ENCODE data around the gene TEDC1. TPM values are rescaled to one million over a fixed set of nuclear protein-coding genes. Genes with fewer than 3 reads are reported as not detected.

TEDC1 gene
- total RNA-seq, 1 donor, result 5.1 TPM

GRCh38 chr14:105528586-105529318, 37.7 kb downstream of the TEDC1 start:
- no peak overlapping the region for H3K27ac ChIP-seq (ENCODE audit: low read depth, low read length)
- peaks cover 6% of the 10 kb centered on the region for H3K27me3 ChIP-seq (ENCODE audit: insufficient read depth, low read length)
- peak overlapping the region; percentile 65 for H2AFZ ChIP-seq (ENCODE audit: low read length)
- H3K4me2 ChIP-seq (ENCODE audit: insufficient read depth, low read length), result peak overlapping the region; percentile 79
- no peaks in the 10 kb centered on the region for H4K20me1 ChIP-seq (ENCODE audit: insufficient read depth, low read length)
- H3K4me1 ChIP-seq (ENCODE audit: insufficient read depth, low read length), result peaks cover 5% of the 10 kb centered on the region
- no peaks in the 10 kb centered on the region for H3K36me3 ChIP-seq (ENCODE audit: insufficient read depth, low read length)
- peak overlapping the region; percentile 77 for H3K4me3 ChIP-seq (ENCODE audit: insufficient read depth, low read length)
- no peaks in the 10 kb centered on the region for H3K9me3 ChIP-seq (ENCODE audit: low read depth, low read length)
- no peak for TF ChIP-seq CTCF (IDR thresholded peaks at IDR 0.05; ENCODE audit: extremely low read depth, low read depth, low read length)
- peak; percentile 76 for DNase-seq (ENCODE audit: insufficient read length, low spot score, missing footprints)
- no peaks in the 10 kb centered on the region for H3K79me2 ChIP-seq (ENCODE audit: insufficient read depth, low read length)

- DNase-seq (ENCODE audit: insufficient read length, low spot score, missing footprints), result peak; percentile 63
- no peaks in the 10 kb centered on the region for H3K79me2 ChIP-seq (ENCODE audit: insufficient read depth, low read length)
- no peaks in the 10 kb centered on the region for H3K36me3 ChIP-seq (ENCODE audit: insufficient read depth, low read length)
- H3K27ac ChIP-seq (ENCODE audit: low read depth, low read length), result no peak overlapping the region
- TF ChIP-seq CTCF (IDR thresholded peaks at IDR 0.05; ENCODE audit: extremely low read depth, low read depth, low read length), result no peak
- H3K4me2 ChIP-seq (ENCODE audit: insufficient read depth, low read length), result no peak overlapping the region
- H2AFZ ChIP-seq (ENCODE audit: low read length), result no peak overlapping the region
- no peak overlapping the region for H3K4me3 ChIP-seq (ENCODE audit: insufficient read depth, low read length)
- H4K20me1 ChIP-seq (ENCODE audit: insufficient read depth, low read length), result no peaks in the 10 kb centered on the region
- peaks cover 5% of the 10 kb centered on the region for H3K27me3 ChIP-seq (ENCODE audit: insufficient read depth, low read length)
- H3K4me1 ChIP-seq (ENCODE audit: insufficient read depth, low read length), result peaks cover 5% of the 10 kb centered on the region
- H3K9me3 ChIP-seq (ENCODE audit: low read depth, low read length), result no peaks in the 10 kb centered on the region
Measured at GRCh38 chr14:105529319-105529568, 38.2 kb downstream of the TEDC1 start.

GRCh38 chr14:105529569-105530284, 38.7 kb downstream of the TEDC1 start:
- Histone ChIP-seq H3K4me1 (ENCODE audit: insufficient read depth, low read length) (peaks cover 5% of the 10 kb centered on the region), H3K9me3 (ENCODE audit: low read depth, low read length) (no peaks in the 10 kb centered on the region), H3K4me3 (ENCODE audit: insufficient read depth, low read length) (no peak overlapping the region), H3K27ac (ENCODE audit: low read depth, low read length) (no peak overlapping the region), H3K36me3 (ENCODE audit: insufficient read depth, low read length) (no peaks in the 10 kb centered on the region), H4K20me1 (ENCODE audit: insufficient read depth, low read length) (no peaks in the 10 kb centered on the region), H3K27me3 (ENCODE audit: insufficient read depth, low read length) (peaks cover under 1% of the 10 kb centered on the region), H3K79me2 (ENCODE audit: insufficient read depth, low read length) (no peaks in the 10 kb centered on the region), H3K4me2 (ENCODE audit: insufficient read depth, low read length) (no peak overlapping the region), H2AFZ (ENCODE audit: low read length) (no peak overlapping the region)
- no peak for TF ChIP-seq CTCF (IDR thresholded peaks at IDR 0.05; ENCODE audit: extremely low read depth, low read depth, low read length)
- DNase-seq (ENCODE audit: insufficient read length, low spot score, missing footprints), result peak; percentile 78

GRCh38 chr14:105530285-105531087, 39.4 kb downstream of the TEDC1 start:
- no peaks in the 10 kb centered on the region for H3K79me2 ChIP-seq (ENCODE audit: insufficient read depth, low read length)
- peak; percentile 85 for DNase-seq (ENCODE audit: insufficient read length, low spot score, missing footprints)
- H3K9me3 ChIP-seq (ENCODE audit: low read depth, low read length), result no peaks in the 10 kb centered on the region
- H2AFZ ChIP-seq (ENCODE audit: low read length), result no peak overlapping the region
- peaks cover 5% of the 10 kb centered on the region for H3K4me1 ChIP-seq (ENCODE audit: insufficient read depth, low read length)
- H3K27me3 ChIP-seq (ENCODE audit: insufficient read depth, low read length), result no peaks in the 10 kb centered on the region
- TF ChIP-seq CTCF (IDR thresholded peaks at IDR 0.05; ENCODE audit: extremely low read depth, low read depth, low read length), result no peak
- H4K20me1 ChIP-seq (ENCODE audit: insufficient read depth, low read length), result no peaks in the 10 kb centered on the region
- H3K4me3 ChIP-seq (ENCODE audit: insufficient read depth, low read length), result no peak overlapping the region
- no peak overlapping the region for H3K27ac ChIP-seq (ENCODE audit: low read depth, low read length)
- H3K36me3 ChIP-seq (ENCODE audit: insufficient read depth, low read length), result no peaks in the 10 kb centered on the region
- no peak overlapping the region for H3K4me2 ChIP-seq (ENCODE audit: insufficient read depth, low read length)

Data from osteoblast (primary cell).